Neural cell (in vitro differentiated cells): ENCODE measurements around the gene OR6C76.
"Not testable (repeated sequence)": the region's sequence is repeated elsewhere in the genome, so short reads cannot be mapped to it uniquely, and the experiment has no call there.

ENCODE experiments used
- EP300 ChIP-seq: fragments of 450-650 bp; conservative IDR thresholded peaks from 2 replicates; pipeline ENCODE4 v1.6.1; 2014; ENCODE audit warnings: antibody characterized with exemption, mild to moderate bottlenecking, moderate library complexity; ENCODE audit not compliant: poor library complexity, severe bottlenecking
- EZH2 ChIP-seq: fragments of 200-600, 300-800 bp; shearing (Covaris generic), sonication (generic); IDR thresholded peaks from 2 replicates; pipeline ENCODE4 v1.6.1; 2014; ENCODE audit warnings: antibody characterized with exemption, low read length, borderline replicate concordance, mild to moderate bottlenecking; ENCODE audit not compliant: insufficient read depth, poor library complexity, severe bottlenecking
- MXI1 ChIP-seq: fragments of 450-650 bp; conservative IDR thresholded peaks from 2 replicates; pipeline ENCODE4 v1.6.1; 2014; ENCODE audit warnings: antibody characterized with exemption, mild to moderate bottlenecking; ENCODE audit not compliant: poor library complexity, severe bottlenecking
- RAD21 ChIP-seq: fragments of 450-650 bp; conservative IDR thresholded peaks from 2 replicates; pipeline ENCODE4 v1.6.1; 2014; ENCODE audit warnings: antibody characterized with exemption, mild to moderate bottlenecking, moderate library complexity
- TAF1 ChIP-seq: IDR thresholded peaks from 2 replicates; pipeline ENCODE4 v1.6.1; 2012; ENCODE audit warnings: low read depth
- TF ChIP-seq, protein P1 (sequence below): fragments of 450-650 bp; IDR thresholded peaks from 2 replicates; pipeline ENCODE4 v1.5.1; 2014; ENCODE audit warnings: antibody characterized with exemption, mild to moderate bottlenecking, moderate library complexity; ENCODE audit not compliant: poor library complexity, severe bottlenecking

- TF ChIP-seq, protein P1, sequence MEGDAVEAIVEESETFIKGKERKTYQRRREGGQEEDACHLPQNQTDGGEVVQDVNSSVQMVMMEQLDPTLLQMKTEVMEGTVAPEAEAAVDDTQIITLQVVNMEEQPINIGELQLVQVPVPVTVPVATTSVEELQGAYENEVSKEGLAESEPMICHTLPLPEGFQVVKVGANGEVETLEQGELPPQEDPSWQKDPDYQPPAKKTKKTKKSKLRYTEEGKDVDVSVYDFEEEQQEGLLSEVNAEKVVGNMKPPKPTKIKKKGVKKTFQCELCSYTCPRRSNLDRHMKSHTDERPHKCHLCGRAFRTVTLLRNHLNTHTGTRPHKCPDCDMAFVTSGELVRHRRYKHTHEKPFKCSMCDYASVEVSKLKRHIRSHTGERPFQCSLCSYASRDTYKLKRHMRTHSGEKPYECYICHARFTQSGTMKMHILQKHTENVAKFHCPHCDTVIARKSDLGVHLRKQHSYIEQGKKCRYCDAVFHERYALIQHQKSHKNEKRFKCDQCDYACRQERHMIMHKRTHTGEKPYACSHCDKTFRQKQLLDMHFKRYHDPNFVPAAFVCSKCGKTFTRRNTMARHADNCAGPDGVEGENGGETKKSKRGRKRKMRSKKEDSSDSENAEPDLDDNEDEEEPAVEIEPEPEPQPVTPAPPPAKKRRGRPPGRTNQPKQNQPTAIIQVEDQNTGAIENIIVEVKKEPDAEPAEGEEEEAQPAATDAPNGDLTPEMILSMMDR, result not testable (repeated sequence)
- not testable (repeated sequence) for TF ChIP-seq EZH2, RAD21, MXI1, EP300, TAF1
These were observed 11.2 kb upstream of the OR6C76 start for GRCh38 chr12:55414889-55415288.
